HG03457 (cell line): ENCODE measurements around the gene LRRC47.

Experiments
- ATAC-seq: cut with Tn5 transposase; IDR thresholded peaks from one replicate; pipeline ENCODE4 v1.9.1; 2021; ENCODE audit warnings: moderate number of reproducible peaks; ENCODE audit not compliant: unreplicated experiment

LRRC47 gene

GRCh38 chr1:3772715-3773571 is 23.4 kb downstream of the LRRC47 start, which contains the start of gene SMIM1:
Gene SMIM1 (plus strand): TSS chr1:3772749. CDS start chr1:3775374, 2,625 bp downstream.
- no peak for ATAC-seq

GRCh38 chr1:3772027-3772714 is 24.1 kb downstream of the LRRC47 start:
- ATAC-seq = no peak

- ATAC-seq = no peak
These were observed 24.9 kb downstream of the LRRC47 start for GRCh38 chr1:3771108-3772026.

- no peak for ATAC-seq
These were observed 26.1 kb downstream of the LRRC47 start for GRCh38 chr1:3770047-3770765.

GRCh38 chr1:3768811-3769390 is 27.4 kb downstream of the LRRC47 start:
- no peak for ATAC-seq

GRCh38 chr1:3767328-3767925 is 28.9 kb downstream of the LRRC47 start:
- ATAC-seq = no peak

- no peak for ATAC-seq
These were observed 32.8 kb downstream of the LRRC47 start for GRCh38 chr1:3763351-3764125.

GRCh38 chr1:3762873-3763228 is 33.4 kb downstream of the LRRC47 start:
- ATAC-seq = no peak

- no peak for ATAC-seq
These were observed 34.0 kb downstream of the LRRC47 start for GRCh38 chr1:3762151-3762872.

GRCh38 chr1:3761296-3762010 is 34.8 kb downstream of the LRRC47 start:
- ATAC-seq = no peak

- ATAC-seq = no peak
These were observed 36.5 kb downstream of the LRRC47 start for GRCh38 chr1:3759796-3760195.

GRCh38 chr1:3759164-3759563 is 37.1 kb downstream of the LRRC47 start:
- no peak for ATAC-seq

GRCh38 chr1:3756394-3756793 is 39.9 kb downstream of the LRRC47 start:
- no peak for ATAC-seq

GRCh38 chr1:3753656-3754454 is 42.4 kb downstream of the LRRC47 start:
- no peak for ATAC-seq

GRCh38 chr1:3752400-3752945 is 43.8 kb downstream of the LRRC47 start, which contains the start of gene CCDC27:
Gene CCDC27 (plus strand): TSS chr1:3752450. CDS start chr1:3752482, 32 bp downstream.
- ATAC-seq = no peak

- no peak for ATAC-seq
These were observed 45.6 kb downstream of the LRRC47 start for GRCh38 chr1:3750741-3751140.
